ENCODE measurements around the gene S100Z.
"Not testable (repeated sequence)": the region's sequence is repeated elsewhere in the genome, so short reads cannot be mapped to it uniquely, and the experiment has no call there.

The S100Z gene

DNA sequence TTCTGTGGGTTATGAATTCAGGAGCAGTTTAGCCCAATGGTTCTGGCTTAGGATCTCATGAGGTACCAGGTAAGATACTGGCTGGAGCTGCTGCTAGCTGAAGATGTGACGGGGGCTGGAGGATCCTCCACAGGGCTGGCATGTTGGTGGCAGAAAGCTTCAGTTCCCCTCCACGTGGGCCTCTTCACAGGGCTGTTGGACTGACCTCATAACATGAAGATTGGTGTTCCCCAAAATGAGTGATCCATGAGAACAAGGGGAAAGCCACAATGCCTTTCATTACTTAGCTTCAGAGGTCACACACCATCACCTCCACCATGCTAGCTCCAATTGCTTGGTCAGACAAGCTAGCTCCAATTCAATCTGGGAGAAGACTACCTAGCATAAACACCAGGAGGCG lies 8.5 kb upstream of the S100Z start:
- TF ChIP-seq, protein P1, sequence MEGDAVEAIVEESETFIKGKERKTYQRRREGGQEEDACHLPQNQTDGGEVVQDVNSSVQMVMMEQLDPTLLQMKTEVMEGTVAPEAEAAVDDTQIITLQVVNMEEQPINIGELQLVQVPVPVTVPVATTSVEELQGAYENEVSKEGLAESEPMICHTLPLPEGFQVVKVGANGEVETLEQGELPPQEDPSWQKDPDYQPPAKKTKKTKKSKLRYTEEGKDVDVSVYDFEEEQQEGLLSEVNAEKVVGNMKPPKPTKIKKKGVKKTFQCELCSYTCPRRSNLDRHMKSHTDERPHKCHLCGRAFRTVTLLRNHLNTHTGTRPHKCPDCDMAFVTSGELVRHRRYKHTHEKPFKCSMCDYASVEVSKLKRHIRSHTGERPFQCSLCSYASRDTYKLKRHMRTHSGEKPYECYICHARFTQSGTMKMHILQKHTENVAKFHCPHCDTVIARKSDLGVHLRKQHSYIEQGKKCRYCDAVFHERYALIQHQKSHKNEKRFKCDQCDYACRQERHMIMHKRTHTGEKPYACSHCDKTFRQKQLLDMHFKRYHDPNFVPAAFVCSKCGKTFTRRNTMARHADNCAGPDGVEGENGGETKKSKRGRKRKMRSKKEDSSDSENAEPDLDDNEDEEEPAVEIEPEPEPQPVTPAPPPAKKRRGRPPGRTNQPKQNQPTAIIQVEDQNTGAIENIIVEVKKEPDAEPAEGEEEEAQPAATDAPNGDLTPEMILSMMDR (IDR thresholded peaks at IDR 0.05; ENCODE audit: low read depth, low read length), result no peak
- Histone ChIP-seq H3K4me3 (ENCODE audit: low read depth, low read length) (no peak overlapping the region), H3K4me1 (no peaks in the 10 kb centered on the region), H3K9me3 (no peaks in the 10 kb centered on the region), H3K27me3 (no peaks in the 10 kb centered on the region), H3K36me3 (no peaks in the 10 kb centered on the region)
- DNase-seq, result no peak

DNA sequence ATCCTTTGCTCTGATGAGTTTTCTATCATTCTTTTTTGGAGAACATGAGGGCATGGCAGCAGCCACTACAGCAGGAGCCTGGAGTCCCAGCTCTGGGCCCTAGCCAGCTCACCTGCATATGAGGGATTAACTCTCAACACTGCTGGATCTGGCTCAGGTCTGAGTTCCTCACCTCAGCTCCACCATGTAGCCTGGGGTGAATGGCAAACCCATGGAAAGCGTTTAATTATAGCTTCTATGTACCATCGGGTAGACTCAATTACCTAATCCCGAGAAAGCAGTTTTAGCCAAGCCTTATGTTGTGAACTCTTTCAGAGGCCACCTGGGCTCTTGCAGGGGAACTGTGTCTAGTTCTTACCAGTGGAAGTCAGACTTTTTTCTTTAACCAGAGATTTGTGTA lies 3.9 kb upstream of the S100Z start:
- H3K9me3 ChIP-seq, result no peaks in the 10 kb centered on the region
- TF ChIP-seq, protein P1 (IDR thresholded peaks at IDR 0.05; ENCODE audit: low read depth, low read length), result no peak
- no peaks in the 10 kb centered on the region for H3K36me3 ChIP-seq
- no peaks in the 10 kb centered on the region for H3K4me1 ChIP-seq
- H3K4me3 ChIP-seq (ENCODE audit: low read depth, low read length), result no peak overlapping the region
- H3K27me3 ChIP-seq, result no peaks in the 10 kb centered on the region
- no peak for DNase-seq

DNA sequence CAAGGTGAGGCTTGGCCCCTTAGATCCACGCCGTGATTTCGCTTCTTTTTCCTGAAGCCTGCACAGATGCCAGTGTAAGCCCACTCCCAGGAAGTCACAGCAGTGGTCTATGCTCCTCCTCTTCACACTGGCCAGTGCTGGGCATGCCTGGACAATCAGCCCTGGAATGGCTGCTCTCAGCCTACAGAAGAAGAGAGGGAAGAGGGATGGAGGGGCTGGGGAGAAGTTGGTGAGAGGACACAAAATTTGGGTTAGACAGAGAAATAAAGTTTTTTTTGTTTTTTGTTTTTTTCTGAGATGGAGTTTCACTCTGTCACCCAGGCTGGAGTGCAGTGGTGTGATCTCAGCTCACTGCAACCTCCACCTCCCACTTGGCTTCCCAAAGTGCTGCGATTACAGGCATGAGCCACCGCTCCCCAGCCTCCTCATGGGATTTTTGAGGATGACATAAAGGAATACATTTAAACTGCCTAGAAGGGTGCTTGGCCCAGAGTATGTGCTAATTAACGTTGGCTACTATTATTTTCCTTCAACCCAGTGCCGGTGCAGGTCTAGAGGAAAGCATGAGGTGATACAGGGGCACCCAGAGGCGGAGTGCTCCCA lies 830 bp downstream of the S100Z start:
- no peaks in the 10 kb centered on the region for H3K9me3 ChIP-seq
- TF ChIP-seq, protein P1 (IDR thresholded peaks at IDR 0.05; ENCODE audit: low read depth, low read length), result no peak
- no peaks in the 10 kb centered on the region for H3K36me3 ChIP-seq
- no peak overlapping the region for H3K4me3 ChIP-seq (ENCODE audit: low read depth, low read length)
- H3K4me1 ChIP-seq, result no peaks in the 10 kb centered on the region
- peaks cover 5% of the 10 kb centered on the region; the same call in 1 of the 2 replicates for H3K27me3 ChIP-seq
- no peak for DNase-seq

- Histone ChIP-seq H3K36me3 (no peaks in the 10 kb centered on the region), H3K27me3 (peaks cover 5% of the 10 kb centered on the region; the same call in 1 of the 2 replicates), H3K9me3 (no peaks in the 10 kb centered on the region), H3K4me3 (ENCODE audit: low read depth, low read length) (no peak overlapping the region), H3K4me1 (no peaks in the 10 kb centered on the region)
- TF ChIP-seq, protein P1 (IDR thresholded peaks at IDR 0.05; ENCODE audit: low read depth, low read length), result no peak
- no peak for DNase-seq
Observed at GRCh38 chr5:76851728-76852369, 2.0 kb downstream of the S100Z start.

- no peaks in the 10 kb centered on the region for H3K36me3 ChIP-seq
- no peaks in the 10 kb centered on the region for H3K9me3 ChIP-seq
- no peak for DNase-seq
- H3K4me3 ChIP-seq (ENCODE audit: low read depth, low read length), result no peak overlapping the region
- TF ChIP-seq, protein P1 (IDR thresholded peaks at IDR 0.05; ENCODE audit: low read depth, low read length), result no peak
- no peaks in the 10 kb centered on the region for H3K4me1 ChIP-seq
- peaks cover 5% of the 10 kb centered on the region; the same call in 1 of the 2 replicates for H3K27me3 ChIP-seq
Observed at GRCh38 chr5:76852772-76853171, 3.0 kb downstream of the S100Z start.

DNA sequence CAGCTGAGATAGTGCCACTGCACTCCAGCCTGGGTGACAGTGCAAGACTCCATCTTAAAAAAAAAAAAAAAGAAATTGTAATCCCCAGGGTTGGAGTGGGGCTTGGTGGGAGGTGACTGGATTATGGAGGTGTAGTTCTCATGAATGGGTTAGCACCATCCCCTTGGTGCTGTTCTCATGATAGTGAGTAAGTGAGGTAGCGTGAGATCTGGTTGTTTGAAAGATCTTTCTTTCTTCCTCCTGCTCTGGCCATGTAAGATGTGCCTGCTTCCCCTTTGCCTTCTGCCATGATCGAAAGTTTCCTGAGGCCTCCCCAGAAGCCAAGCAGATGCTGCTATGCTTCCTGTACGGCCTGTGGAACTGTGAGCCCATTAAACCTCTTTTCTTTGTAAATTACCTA lies 3.9 kb downstream of the S100Z start:
- not testable (repeated sequence) for H3K4me3 ChIP-seq (ENCODE audit: low read depth, low read length); H3K4me1 ChIP-seq; H3K27me3 ChIP-seq; H3K36me3 ChIP-seq; DNase-seq; H3K9me3 ChIP-seq

Data from BE2C (cell line).